Activated CD4-positive, alpha-beta T cell treated with anti-CD3 and anti-CD28 coated beads, Interleukin-2, amount 10 ng/mL, durations not matched to agents 24 days and 14 days (primary cell): Measurements from ENCODE around the gene SLC19A1. TPM values are rescaled to one million over a fixed set of nuclear protein-coding genes. Genes with fewer than 3 reads are reported as not detected.

Source experiments
- DNase-seq: peaks from one replicate; pipeline ENCODE4 v3.0.0; 2022
- H3K27ac Mint-ChIP-seq: one replicate; pipeline ENCODE4 v1.8.0; 2022; ENCODE audit warnings: mild to moderate bottlenecking, mixed read lengths
- H3K27me3 Mint-ChIP-seq: one replicate; pipeline ENCODE4 v1.8.0; 2022; ENCODE audit warnings: mixed read lengths
- H3K36me3 Mint-ChIP-seq: one replicate; pipeline ENCODE4 v1.8.0; 2022; ENCODE audit warnings: low read depth, mild to moderate bottlenecking, mixed read lengths
- H3K4me1 Mint-ChIP-seq: one replicate; pipeline ENCODE4 v1.8.0; 2021; ENCODE audit warnings: mixed read lengths
- H3K4me3 Mint-ChIP-seq: one replicate; pipeline ENCODE4 v1.8.0; 2022; ENCODE audit warnings: mild to moderate bottlenecking, moderate library complexity, mixed read lengths
- H3K9me3 Mint-ChIP-seq: one replicate; pipeline ENCODE4 v1.8.0; 2021; ENCODE audit warnings: mixed read lengths
- intact Hi-C: fragments of 100-400 bp; cut with micrococcal nuclease; formaldehyde crosslinking; loops from one replicate; pipeline ENCODE4 v1.15.1; 2023
- total RNA-seq: library from RNA; stranded (reverse); gene quantifications from 2 replicates; pipeline ENCODE4 v1.2.3, GENCODE V29; 2022

Gene SLC19A1
- total RNA-seq, 1 donor from 2014 or later: 100 TPM

GRCh38 chr21:45580576-45581321 is 38.5 kb upstream of the SLC19A1 start:
- intact Hi-C loops: no loop called here
- Mint-ChIP-seq H3K27ac (no peak overlapping the region), H3K9me3 (peaks cover 11% of the 10 kb centered on the region), H3K36me3 (peaks cover 1% of the 10 kb centered on the region), H3K4me3 (no peak overlapping the region), H3K27me3 (peaks cover 6% of the 10 kb centered on the region), H3K4me1 (no peaks in the 10 kb centered on the region)
- DNase-seq: no peak

- Mint-ChIP-seq H3K27ac (no peak overlapping the region), H3K36me3 (peaks cover 1% of the 10 kb centered on the region), H3K27me3 (peaks cover 6% of the 10 kb centered on the region), H3K4me1 (no peaks in the 10 kb centered on the region), H3K9me3 (peaks cover 11% of the 10 kb centered on the region), H3K4me3 (no peak overlapping the region)
- DNase-seq: no peak
- intact Hi-C loops: no loop called here
Measured at GRCh38 chr21:45580181-45580575, 37.9 kb upstream of the SLC19A1 start.

- DNase-seq: no peak
- H3K27ac Mint-ChIP-seq: no peak overlapping the region
- intact Hi-C loops: no loop called here
- H3K9me3 Mint-ChIP-seq: peaks cover 8% of the 10 kb centered on the region
- peaks cover 6% of the 10 kb centered on the region for H3K27me3 Mint-ChIP-seq
- H3K36me3 Mint-ChIP-seq: no peaks in the 10 kb centered on the region
- H3K4me3 Mint-ChIP-seq: no peak overlapping the region
- H3K4me1 Mint-ChIP-seq: no peaks in the 10 kb centered on the region
Measured at GRCh38 chr21:45579383-45580180, 37.3 kb upstream of the SLC19A1 start.

- Mint-ChIP-seq H3K27me3 (peaks cover 6% of the 10 kb centered on the region), H3K9me3 (peaks cover 4% of the 10 kb centered on the region), H3K36me3 (no peaks in the 10 kb centered on the region), H3K27ac (no peak overlapping the region), H3K4me1 (no peaks in the 10 kb centered on the region), H3K4me3 (no peak overlapping the region)
- DNase-seq: no peak
- intact Hi-C loops: no loop called here
Measured at GRCh38 chr21:45578811-45579381, 36.7 kb upstream of the SLC19A1 start.

GRCh38 chr21:45578176-45578801 is 36.0 kb upstream of the SLC19A1 start:
- intact Hi-C loops: no loop called here
- Mint-ChIP-seq H3K27ac (no peak overlapping the region), H3K4me1 (no peaks in the 10 kb centered on the region), H3K27me3 (peaks cover 6% of the 10 kb centered on the region), H3K36me3 (no peaks in the 10 kb centered on the region), H3K9me3 (peaks cover 4% of the 10 kb centered on the region), H3K4me3 (no peak overlapping the region)
- no peak for DNase-seq

- no peak overlapping the region for H3K27ac Mint-ChIP-seq
- DNase-seq: no peak
- H3K9me3 Mint-ChIP-seq: no peaks in the 10 kb centered on the region
- H3K4me3 Mint-ChIP-seq: no peak overlapping the region
- H3K27me3 Mint-ChIP-seq: peaks cover 3% of the 10 kb centered on the region
- intact Hi-C loops: no loop called here
- no peaks in the 10 kb centered on the region for H3K4me1 Mint-ChIP-seq
- H3K36me3 Mint-ChIP-seq: no peaks in the 10 kb centered on the region
Measured at GRCh38 chr21:45577801-45578175, 35.5 kb upstream of the SLC19A1 start.

- Mint-ChIP-seq H3K36me3 (no peaks in the 10 kb centered on the region), H3K4me1 (no peaks in the 10 kb centered on the region), H3K9me3 (no peaks in the 10 kb centered on the region), H3K27me3 (peaks cover 3% of the 10 kb centered on the region), H3K27ac (no peak overlapping the region), H3K4me3 (no peak overlapping the region)
- DNase-seq: no peak
- intact Hi-C loops: no loop called here
Measured at GRCh38 chr21:45576838-45577737, 34.8 kb upstream of the SLC19A1 start.

GRCh38 chr21:45575993-45576837 is 34.0 kb upstream of the SLC19A1 start:
- H3K4me1 Mint-ChIP-seq: no peaks in the 10 kb centered on the region
- DNase-seq: no peak
- H3K27ac Mint-ChIP-seq: no peak overlapping the region
- intact Hi-C loops: no loop called here
- H3K4me3 Mint-ChIP-seq: no peak overlapping the region
- H3K9me3 Mint-ChIP-seq: no peaks in the 10 kb centered on the region
- H3K36me3 Mint-ChIP-seq: no peaks in the 10 kb centered on the region
- H3K27me3 Mint-ChIP-seq: peaks cover 3% of the 10 kb centered on the region

GRCh38 chr21:45575304-45575992 is 33.2 kb upstream of the SLC19A1 start:
- intact Hi-C loops: no loop called here
- no peaks in the 10 kb centered on the region for H3K9me3 Mint-ChIP-seq
- no peak overlapping the region for H3K27ac Mint-ChIP-seq
- H3K4me3 Mint-ChIP-seq: no peak overlapping the region
- H3K36me3 Mint-ChIP-seq: no peaks in the 10 kb centered on the region
- H3K27me3 Mint-ChIP-seq: peaks cover 3% of the 10 kb centered on the region
- no peak for DNase-seq
- no peaks in the 10 kb centered on the region for H3K4me1 Mint-ChIP-seq

- Mint-ChIP-seq H3K27ac (no peak overlapping the region), H3K4me1 (no peaks in the 10 kb centered on the region), H3K36me3 (no peaks in the 10 kb centered on the region), H3K9me3 (no peaks in the 10 kb centered on the region), H3K4me3 (no peak overlapping the region), H3K27me3 (peaks cover 3% of the 10 kb centered on the region)
- intact Hi-C loops: no loop called here
- DNase-seq: no peak
Measured at GRCh38 chr21:45574691-45575090, 32.5 kb upstream of the SLC19A1 start.

GRCh38 chr21:45574081-45574501 is 31.9 kb upstream of the SLC19A1 start:
- intact Hi-C loops: no loop called here
- H3K9me3 Mint-ChIP-seq: no peaks in the 10 kb centered on the region
- no peaks in the 10 kb centered on the region for H3K36me3 Mint-ChIP-seq
- no peak for DNase-seq
- H3K27ac Mint-ChIP-seq: no peak overlapping the region
- no peaks in the 10 kb centered on the region for H3K4me1 Mint-ChIP-seq
- peaks cover 3% of the 10 kb centered on the region for H3K27me3 Mint-ChIP-seq
- no peak overlapping the region for H3K4me3 Mint-ChIP-seq

- Mint-ChIP-seq H3K9me3 (no peaks in the 10 kb centered on the region), H3K4me3 (no peak overlapping the region), H3K27me3 (peaks cover 5% of the 10 kb centered on the region), H3K36me3 (no peaks in the 10 kb centered on the region), H3K27ac (no peak overlapping the region), H3K4me1 (no peaks in the 10 kb centered on the region)
- DNase-seq: no peak
- intact Hi-C loops: no loop called here
Measured at GRCh38 chr21:45573452-45574035, 31.3 kb upstream of the SLC19A1 start.
